Kidney (tissue), 14 donors: Measurements from ENCODE around the gene PLXDC1. TPM values are rescaled to one million over a fixed set of nuclear protein-coding genes. Genes with fewer than 3 reads are reported as not detected.
A peak's percentile ranks its signal among the peaks of the same experiment; 100 is the strongest.
"Not testable (repeated sequence)": the region's sequence is repeated elsewhere in the genome, so short reads cannot be mapped to it uniquely, and the experiment has no call there.

Experiments used
- DNase-seq, 5 donors: peaks; one replicate each; pipeline ENCODE4 v3.0.0-alpha.2; 2013 to 2020
- FAIRE-seq: peaks from 2 replicates; lab custom pipeline; 2012; peaks lifted over from hg19 to GRCh38; lab: Jason Lieb, UNC
- H3K27ac ChIP-seq, 2 donors: one replicate each; pipeline ENCODE4 v1.7.0; 2013; ENCODE audit warnings: low read depth in 2 of 2, low read length in 2 of 2, inconsistent platforms in 1 of 2
- H3K27me3 ChIP-seq: one replicate; pipeline ENCODE4 v1.7.1; 2013; ENCODE audit warnings: low read length, inconsistent platforms; ENCODE audit not compliant: control insufficient read depth, insufficient read depth
- H3K36me3 ChIP-seq, 3 donors: one replicate each; pipeline versions ENCODE4 v1.7.0 to v1.7.1; 2013; ENCODE audit warnings: low read length in 3 of 3, control low read depth in 1 of 3, inconsistent platforms in 1 of 3; ENCODE audit not compliant: insufficient read depth in 3 of 3, control insufficient read depth in 2 of 3
- H3K4me1 ChIP-seq, 3 donors: one replicate each; pipeline versions ENCODE4 v1.7.0 to v1.7.1; 2013; ENCODE audit warnings: low read length in 3 of 3, inconsistent platforms in 1 of 3, low read depth in 1 of 3; ENCODE audit not compliant: control insufficient read depth in 2 of 3, insufficient read depth in 2 of 3
- H3K4me3 ChIP-seq, 3 donors: one replicate each; pipeline versions ENCODE4 v1.7.0 to v1.8.1; 2013; ENCODE audit warnings: low read length in 3 of 3, control low read depth in 1 of 3, inconsistent platforms in 1 of 3
- H3K9ac ChIP-seq, 3 donors: one replicate each; pipeline versions ENCODE4 v1.7.0 to v1.7.1; 2013; ENCODE audit warnings: low read length in 3 of 3, control low read depth in 1 of 3, inconsistent platforms in 1 of 3
- H3K9me3 ChIP-seq, 3 donors: one replicate each; pipeline versions ENCODE4 v1.7.0 to v1.7.1; 2013; ENCODE audit warnings: low read length in 3 of 3, control low read depth in 1 of 3, inconsistent platforms in 1 of 3; ENCODE audit not compliant: control insufficient read depth in 2 of 3, insufficient read depth in 1 of 3
- CTCF ChIP-seq: IDR thresholded peaks from 3 replicates; pipeline ENCODE4 v1.5.1; 2012; ENCODE audit warnings: mild to moderate bottlenecking, moderate library complexity, borderline replicate concordance; ENCODE audit not compliant: insufficient read depth; ENCODE audit errors: extremely low read depth
- intact Hi-C: fragments of 100-400 bp; cut with DNase I; formaldehyde crosslinking; loops from one replicate; pipeline ENCODE4 v1.11.1; 2022
- polyA plus RNA-seq: library from polyadenylated mRNA; stranded (reverse); fragments of 350-450 nt; fragmentation: Illumina TruSeq; extraction: RNeasy Lipid Tissue Mini Kit (QIAGEN cat#74804); gene quantifications from one replicate; pipeline ENCODE4 v1.2.3, GENCODE V29; 2014; ENCODE audit warnings: low read depth, low replicate concordance; ENCODE audit not compliant: insufficient read depth
- total RNA-seq: library from RNA; stranded (reverse); fragmentation: NEBNext Ultra II Directional; extraction: Animal tissue kit (Norgen Biotek cat#: 25700); gene quantifications from one replicate; pipeline ENCODE4 v1.2.1, GENCODE V29; 2021
- donor health status: control.
- donor health status: control.
- donor health status: control.
- donor health status: control.
- donor health status: control.
- donor health status: DM: yes; HTN: yes; CAD: no.
- donor health status: Normal renal cell carcinoma (clear cell type).

Gene PLXDC1
- total and polyA plus RNA-seq, 2 donors from 2014 or later = 4.5 to 11.1 TPM

GRCh38 chr17:39054111-39054645 lies 97.3 kb downstream of the PLXDC1 start:
- no peak overlapping the region for H3K9ac ChIP-seq
- no peak for TF ChIP-seq CTCF
- DNase-seq = no peak
- H3K4me1 ChIP-seq = peaks cover 0 to 4% (median 0%) of the 10 kb centered on the region in 3 donors
- H3K27ac ChIP-seq = no peak overlapping the region
- no peaks in the 10 kb centered on the region for H3K9me3 ChIP-seq
- no peak overlapping the region for H3K4me3 ChIP-seq
- no peak for FAIRE-seq
- intact Hi-C loops = no loop called here
- H3K27me3 ChIP-seq = no peaks in the 10 kb centered on the region
- no peaks in the 10 kb centered on the region for H3K36me3 ChIP-seq

DNA sequence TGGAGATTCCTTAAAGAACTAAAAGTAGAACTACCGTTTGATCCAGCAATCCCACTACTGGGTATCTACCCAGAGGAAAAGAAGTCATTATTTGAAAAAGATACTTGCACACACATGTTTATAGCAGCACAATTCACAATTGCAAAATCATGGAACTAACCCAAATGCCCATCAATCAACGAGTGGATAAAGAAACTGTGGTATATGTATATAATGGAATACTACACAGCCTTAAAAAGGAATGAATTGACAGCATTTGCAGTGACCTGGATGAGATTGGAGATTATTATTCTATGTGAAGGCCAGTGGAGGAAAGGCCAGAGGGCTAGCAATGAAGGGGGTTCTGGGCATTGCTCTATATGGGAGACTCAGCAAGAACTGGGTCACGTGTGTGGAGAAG lies 99.0 kb downstream of the PLXDC1 start:
- DNase-seq, H3K9me3 ChIP-seq, H3K4me3 ChIP-seq, H3K36me3 ChIP-seq, H3K9ac ChIP-seq, intact Hi-C loops, H3K4me1 ChIP-seq, H3K27me3 ChIP-seq, FAIRE-seq, H3K27ac ChIP-seq: not testable (repeated sequence)

GRCh38 chr17:39051001-39051585 lies 100.3 kb downstream of the PLXDC1 start:
- FAIRE-seq (no peak), DNase-seq (peak in 1 of 5 donors; percentile 7)
- Histone ChIP-seq H3K9me3 (peaks cover 0 to 15% (median 0%) of the 10 kb centered on the region in 3 donors), H3K4me3 (no peak overlapping the region), H3K27me3 (no peaks in the 10 kb centered on the region), H3K9ac (no peak overlapping the region), H3K4me1 (no peaks in the 10 kb centered on the region), H3K36me3 (no peaks in the 10 kb centered on the region), H3K27ac (no peak overlapping the region)
- no peak for TF ChIP-seq CTCF
- intact Hi-C loops = no loop called here

GRCh38 chr17:39045948-39046679 lies 105.3 kb downstream of the PLXDC1 start:
- no peak for TF ChIP-seq CTCF
- Histone ChIP-seq H3K36me3 (no peaks in the 10 kb centered on the region), H3K9me3 (peaks cover 0 to 20% (median 0%) of the 10 kb centered on the region in 3 donors), H3K27me3 (no peaks in the 10 kb centered on the region), H3K4me3 (no peak overlapping the region), H3K9ac (no peak overlapping the region), H3K27ac (no peak overlapping the region), H3K4me1 (no peaks in the 10 kb centered on the region)
- intact Hi-C loops = no loop called here
- FAIRE-seq (no peak), DNase-seq (no peak)
